Measurements from ENCODE around the gene PFDN1. TPM values are rescaled to one million over a fixed set of nuclear protein-coding genes. Genes with fewer than 3 reads are reported as not detected.

Gene PFDN1
- total RNA-seq, 1 experiment from 2014 or later = 94.1 TPM

DNA sequence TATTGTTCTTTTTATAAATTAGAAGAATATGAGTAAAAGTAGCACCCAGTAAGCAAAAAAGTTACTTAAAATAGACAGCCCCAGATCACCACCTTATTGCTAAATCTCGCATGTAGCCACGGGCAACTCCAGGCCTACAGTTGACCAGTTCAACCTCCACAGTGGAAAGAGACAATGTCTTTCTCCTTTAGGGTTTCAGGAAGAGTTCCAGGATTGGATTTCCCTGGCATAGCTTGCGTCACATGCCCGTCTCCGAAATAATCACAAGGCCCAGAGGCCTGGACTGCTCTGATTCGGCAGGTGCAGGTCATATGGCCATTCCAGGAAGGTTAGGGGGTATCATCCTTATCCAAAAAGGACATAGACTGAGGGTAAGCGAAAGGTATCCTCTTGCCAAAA lies 9.9 kb upstream of the PFDN1 start:
- no TSS peak for BruUV-seq (replicated peaks)
- H3K9me3 ChIP-seq (ENCODE audit: low read depth, low read length, poor library complexity, severe bottlenecking) = no peaks in the 10 kb centered on the region
- TF ChIP-seq CTCF (conservative IDR thresholded peaks at IDR 0.05; ENCODE audit: low read depth, low read length) = no peak
- no peak for TF ChIP-seq EZH2 (IDR thresholded peaks at IDR 0.05; ENCODE audit: borderline replicate concordance, low read depth, low read length, poor library complexity, severe bottlenecking)
- no peaks in the 10 kb centered on the region for H3K36me3 ChIP-seq (ENCODE audit: insufficient read depth, low read length, poor library complexity, severe bottlenecking)
- intact Hi-C loops (cut with micrococcal nuclease; ENCODE audit: unreplicated experiment) = no loop called here
- no peaks in the 10 kb centered on the region for H3K27me3 ChIP-seq (replicated peaks; ENCODE audit: insufficient read depth, low read depth, low read length, poor library complexity)
- H3K4me1 ChIP-seq (ENCODE audit: insufficient read depth, low read length, poor library complexity, severe bottlenecking) = peaks cover 22% of the 10 kb centered on the region
- ChIA-PET CTCF (no interaction called here), POLR2A (ENCODE audit: low non-redundant PET) (no interaction called here)
- no peak for DNase-seq (ENCODE audit: low spot score)
- H3K4me3 ChIP-seq (ENCODE audit: low read depth, low read length, poor library complexity, severe bottlenecking) = no peak overlapping the region
- H3K27ac ChIP-seq (ENCODE audit: low read depth, low read length, poor library complexity, severe bottlenecking) = peak overlapping the region; percentile 75

- TF ChIP-seq CTCF (conservative IDR thresholded peaks at IDR 0.05; ENCODE audit: low read depth, low read length) = no peak
- TF ChIP-seq EZH2 (IDR thresholded peaks at IDR 0.05; ENCODE audit: borderline replicate concordance, low read depth, low read length, poor library complexity, severe bottlenecking) = no peak
- Histone ChIP-seq H3K36me3 (ENCODE audit: insufficient read depth, low read length, poor library complexity, severe bottlenecking) (no peaks in the 10 kb centered on the region), H3K27me3 (replicated peaks; ENCODE audit: insufficient read depth, low read depth, low read length, poor library complexity) (no peaks in the 10 kb centered on the region), H3K9me3 (ENCODE audit: low read depth, low read length, poor library complexity, severe bottlenecking) (no peaks in the 10 kb centered on the region), H3K4me3 (ENCODE audit: low read depth, low read length, poor library complexity, severe bottlenecking) (no peak overlapping the region), H3K4me1 (ENCODE audit: insufficient read depth, low read length, poor library complexity, severe bottlenecking) (peaks cover 22% of the 10 kb centered on the region), H3K27ac (ENCODE audit: low read depth, low read length, poor library complexity, severe bottlenecking) (peak overlapping the region; percentile 75)
- ChIA-PET CTCF (no interaction called here), POLR2A (ENCODE audit: low non-redundant PET) (no interaction called here)
- intact Hi-C loops (cut with micrococcal nuclease; ENCODE audit: unreplicated experiment) = no loop called here
- DNase-seq (ENCODE audit: low spot score) = peak; percentile 77
- no TSS peak for BruUV-seq (replicated peaks)
These were observed 9.3 kb upstream of the PFDN1 start for GRCh38 chr5:140312067-140312790.

- Histone ChIP-seq H3K9me3 (ENCODE audit: low read depth, low read length, poor library complexity, severe bottlenecking) (no peaks in the 10 kb centered on the region), H3K4me3 (ENCODE audit: low read depth, low read length, poor library complexity, severe bottlenecking) (no peak overlapping the region), H3K4me1 (ENCODE audit: insufficient read depth, low read length, poor library complexity, severe bottlenecking) (peaks cover 22% of the 10 kb centered on the region), H3K27me3 (replicated peaks; ENCODE audit: insufficient read depth, low read depth, low read length, poor library complexity) (no peaks in the 10 kb centered on the region), H3K27ac (ENCODE audit: low read depth, low read length, poor library complexity, severe bottlenecking) (peak overlapping the region; percentile 75), H3K36me3 (ENCODE audit: insufficient read depth, low read length, poor library complexity, severe bottlenecking) (no peaks in the 10 kb centered on the region)
- TF ChIP-seq CTCF (conservative IDR thresholded peaks at IDR 0.05; ENCODE audit: low read depth, low read length) (no peak), EZH2 (IDR thresholded peaks at IDR 0.05; ENCODE audit: borderline replicate concordance, low read depth, low read length, poor library complexity, severe bottlenecking) (no peak)
- ChIA-PET CTCF (interaction anchor here (0.7 kb wide), 1 partner anchor 41 kb away, joined by 3 read pairs; no protein-coding TSS in a partner anchor), POLR2A (ENCODE audit: low non-redundant PET) (no interaction called here)
- intact Hi-C loops (cut with micrococcal nuclease; ENCODE audit: unreplicated experiment) = no loop called here
- BruUV-seq (replicated peaks) = no TSS peak
- DNase-seq (ENCODE audit: low spot score) = peak; percentile 79
These were observed 8.1 kb upstream of the PFDN1 start for GRCh38 chr5:140311011-140311467.

Data from A673 (cell line).